HG03469 (cell line): ENCODE measurements around the gene TGFBI.

ENCODE experiments used
- ATAC-seq: cut with Tn5 transposase; IDR thresholded peaks from one replicate; pipeline ENCODE4 v1.9.1; 2021; ENCODE audit warnings: mild to moderate bottlenecking, moderate library complexity, moderate number of reproducible peaks; ENCODE audit not compliant: unreplicated experiment

Gene TGFBI

DNA sequence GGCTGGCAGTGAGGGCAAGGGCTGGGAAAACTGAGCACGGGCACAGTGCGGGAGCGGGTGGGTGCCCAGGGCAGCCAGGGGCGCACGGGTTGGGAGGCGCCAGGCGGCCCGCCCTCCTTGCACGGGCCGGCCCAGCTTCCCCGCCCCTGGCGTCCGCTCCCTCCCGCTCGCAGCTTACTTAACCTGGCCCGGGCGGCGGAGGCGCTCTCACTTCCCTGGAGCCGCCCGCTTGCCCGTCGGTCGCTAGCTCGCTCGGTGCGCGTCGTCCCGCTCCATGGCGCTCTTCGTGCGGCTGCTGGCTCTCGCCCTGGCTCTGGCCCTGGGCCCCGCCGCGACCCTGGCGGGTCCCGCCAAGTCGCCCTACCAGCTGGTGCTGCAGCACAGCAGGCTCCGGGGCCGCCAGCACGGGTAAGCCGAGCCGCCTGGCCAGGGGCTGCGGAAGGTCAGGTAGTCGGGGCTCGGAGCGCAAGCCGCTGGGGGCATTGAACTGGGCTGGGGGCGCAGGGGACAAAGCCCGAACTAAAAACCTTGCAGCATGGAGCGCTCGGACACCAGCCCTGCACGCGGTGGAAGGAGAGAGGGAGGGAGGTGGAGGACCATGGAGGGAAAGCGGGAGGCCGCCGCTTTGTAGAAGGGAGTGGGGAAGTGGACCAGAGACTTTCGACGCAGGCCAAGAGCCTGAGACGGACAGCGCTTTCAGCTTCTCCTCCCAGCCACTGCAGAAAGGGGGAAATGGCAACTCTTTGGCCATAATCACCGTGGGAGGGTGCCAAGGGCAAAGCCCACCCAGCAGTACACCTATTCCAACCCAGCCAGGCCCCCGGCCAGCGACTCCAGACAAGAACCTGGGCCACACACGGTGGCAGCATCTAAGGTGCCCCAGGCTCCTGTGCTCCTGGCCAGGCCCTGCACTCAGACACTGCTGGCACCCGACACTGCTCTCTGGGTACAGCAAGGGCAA, at the start of gene TGFBI:
TGFBI (plus strand) TSS at position 207 of the 961 bp plus-strand sequence; CDS start at position 275, 68 bp downstream.
- no peak for ATAC-seq

DNA sequence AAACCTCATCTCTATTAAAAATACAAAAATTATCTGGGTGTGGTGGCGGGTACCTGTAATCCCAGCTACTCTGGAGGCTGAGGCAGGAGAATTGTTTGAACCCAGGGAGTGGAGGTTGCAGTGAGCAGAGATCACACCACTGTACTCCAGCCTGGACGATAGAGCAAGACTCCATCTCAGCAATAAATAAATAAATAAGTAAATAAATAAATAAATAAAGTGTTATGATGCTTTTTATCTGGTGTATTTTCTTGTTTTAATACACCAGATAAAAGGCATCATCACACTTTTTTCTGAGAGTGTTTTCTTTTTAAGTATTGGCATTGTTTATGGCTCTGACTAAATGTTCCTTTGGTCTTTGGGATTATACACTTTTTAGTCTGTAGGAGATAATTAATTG, 49.8 kb upstream of the TGFBI start:
- no peak for ATAC-seq

DNA sequence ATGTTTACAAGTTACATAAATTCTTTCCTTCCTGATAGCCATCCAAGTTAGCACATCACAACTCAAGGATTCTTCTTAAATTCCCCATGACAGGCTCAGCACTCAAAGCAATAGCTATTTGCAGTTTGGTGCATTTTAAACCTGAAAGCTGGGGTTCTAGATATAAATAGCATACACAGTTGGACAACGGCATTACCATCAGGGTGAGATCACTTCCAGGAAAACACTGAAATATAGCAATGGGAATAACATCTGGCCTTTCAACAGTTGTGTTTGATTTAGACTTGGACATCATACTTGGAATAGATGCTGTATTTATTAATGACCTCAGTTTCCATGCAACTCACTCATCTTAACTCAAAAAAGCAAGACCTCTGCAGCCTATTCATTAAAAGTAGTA, 49.3 kb upstream of the TGFBI start:
- no peak for ATAC-seq

DNA sequence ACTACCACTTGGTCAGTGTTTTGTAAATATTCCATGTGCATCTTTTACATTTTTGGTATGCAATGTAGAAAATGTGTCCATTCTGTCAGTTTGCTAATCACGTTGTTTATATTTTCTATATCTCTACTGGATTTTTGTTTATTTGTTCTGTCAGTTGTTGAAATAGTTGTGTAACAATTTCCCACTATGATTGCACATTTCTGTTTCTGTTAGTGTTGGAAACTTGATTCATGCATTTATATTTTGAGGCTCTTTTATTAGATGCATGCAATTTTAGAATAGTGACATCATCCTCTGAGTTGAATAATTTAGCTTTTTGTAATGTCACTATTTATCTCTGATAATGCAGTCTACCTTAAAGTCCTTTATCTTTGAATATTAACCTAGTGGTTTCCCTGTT, 48.2 kb upstream of the TGFBI start:
- ATAC-seq = no peak

DNA sequence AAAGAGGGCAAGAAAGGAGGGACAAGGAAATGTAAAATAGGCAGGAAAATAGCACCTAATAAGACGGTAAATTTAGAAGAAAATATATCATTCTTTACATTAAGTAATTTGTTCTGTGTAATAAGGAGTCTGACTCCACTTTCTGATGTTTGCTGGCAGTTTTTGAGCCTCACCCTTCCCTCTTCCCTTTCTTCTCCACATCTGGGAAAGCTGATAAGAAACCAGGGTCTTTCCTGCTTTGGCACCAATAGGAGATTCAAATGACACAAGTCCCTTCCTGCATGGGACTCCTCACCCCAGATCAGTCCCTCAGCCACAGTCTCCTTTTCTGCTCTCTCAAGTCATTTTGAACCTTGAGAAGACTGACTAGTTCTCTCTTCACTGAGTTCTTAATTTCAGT, 42.8 kb upstream of the TGFBI start:
- no peak for ATAC-seq

DNA sequence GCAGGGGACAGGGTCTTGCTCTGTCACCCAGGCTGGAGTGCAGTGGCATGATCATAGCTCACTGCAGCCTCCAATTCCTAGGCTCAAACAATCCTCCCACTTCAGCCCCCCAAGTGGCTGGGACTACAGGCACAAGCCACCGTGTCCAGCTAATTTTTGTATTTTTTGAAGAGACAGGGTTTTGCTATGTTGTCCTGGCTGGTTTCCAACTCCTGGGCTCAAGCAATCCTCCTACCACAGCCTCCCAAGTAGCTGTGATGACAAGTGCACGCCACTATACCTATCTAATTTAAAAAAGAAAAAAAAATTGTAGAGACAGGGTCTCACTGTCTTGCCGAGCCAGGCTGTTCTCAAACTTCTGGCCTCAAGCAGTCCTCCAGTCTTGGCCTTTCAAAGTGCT, 42.4 kb upstream of the TGFBI start:
- ATAC-seq = no peak

DNA sequence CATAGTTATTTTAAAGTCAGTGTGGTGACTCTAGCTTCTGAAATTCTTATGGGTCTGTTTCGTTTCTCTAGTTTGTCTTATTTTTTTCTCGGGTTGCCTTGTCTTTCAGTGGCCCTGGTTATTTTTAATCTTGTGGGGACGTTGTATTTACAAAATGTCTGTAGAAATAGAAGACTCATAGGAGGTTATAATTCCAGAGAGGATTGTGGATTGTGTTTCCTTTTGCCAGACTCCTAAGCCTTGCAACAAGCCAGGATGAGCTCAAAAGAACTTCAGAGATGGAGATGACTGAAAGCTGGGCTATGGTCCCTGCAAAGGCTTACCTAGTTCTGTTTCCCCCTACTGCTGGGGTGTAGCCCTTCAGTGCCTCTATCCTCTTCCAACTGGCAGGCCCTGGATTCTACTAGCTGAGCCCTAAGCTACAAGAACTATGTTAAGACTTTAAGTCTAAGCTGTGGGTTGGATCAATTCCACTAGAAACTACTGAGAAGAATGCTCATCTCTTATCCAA, 41.8 kb upstream of the TGFBI start:
- ATAC-seq = no peak

DNA sequence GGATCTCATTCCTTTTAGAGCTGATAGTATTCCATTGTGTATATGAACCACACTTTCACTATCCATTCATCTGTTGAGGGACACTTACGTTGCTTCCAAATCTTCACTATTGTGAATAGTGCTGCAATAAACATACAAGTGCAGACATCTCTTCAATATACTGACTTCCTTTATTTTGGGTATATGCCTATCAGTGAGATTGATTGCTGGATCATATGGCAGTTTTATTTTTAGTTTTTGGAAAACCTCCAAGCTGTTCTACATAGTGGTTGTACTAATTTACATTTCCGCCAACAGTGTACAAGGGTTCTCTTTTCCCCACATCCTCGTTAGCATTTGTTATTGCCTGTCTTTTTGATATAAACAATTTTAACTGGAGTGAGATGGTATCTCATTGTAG, 40.2 kb upstream of the TGFBI start:
- no peak for ATAC-seq

DNA sequence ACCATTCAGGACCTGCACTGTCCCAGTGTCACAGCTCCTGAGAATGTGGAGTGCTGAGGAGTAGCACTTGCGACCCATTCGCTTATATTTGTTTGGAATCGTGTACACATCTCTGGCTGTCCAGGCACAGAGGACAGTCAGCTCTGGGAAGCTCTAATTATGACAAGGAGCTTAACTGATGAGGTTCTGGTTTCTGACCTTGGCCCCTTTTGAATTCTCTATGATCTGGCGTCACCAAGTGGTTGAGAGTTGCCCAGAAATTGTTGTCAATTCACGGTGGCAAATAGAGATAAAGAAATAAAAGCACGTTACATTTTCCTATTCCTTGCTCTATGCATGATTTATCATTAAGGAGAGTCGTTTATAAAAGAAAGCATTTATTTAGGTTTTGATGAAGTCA, 39.1 kb upstream of the TGFBI start:
- ATAC-seq = no peak

DNA sequence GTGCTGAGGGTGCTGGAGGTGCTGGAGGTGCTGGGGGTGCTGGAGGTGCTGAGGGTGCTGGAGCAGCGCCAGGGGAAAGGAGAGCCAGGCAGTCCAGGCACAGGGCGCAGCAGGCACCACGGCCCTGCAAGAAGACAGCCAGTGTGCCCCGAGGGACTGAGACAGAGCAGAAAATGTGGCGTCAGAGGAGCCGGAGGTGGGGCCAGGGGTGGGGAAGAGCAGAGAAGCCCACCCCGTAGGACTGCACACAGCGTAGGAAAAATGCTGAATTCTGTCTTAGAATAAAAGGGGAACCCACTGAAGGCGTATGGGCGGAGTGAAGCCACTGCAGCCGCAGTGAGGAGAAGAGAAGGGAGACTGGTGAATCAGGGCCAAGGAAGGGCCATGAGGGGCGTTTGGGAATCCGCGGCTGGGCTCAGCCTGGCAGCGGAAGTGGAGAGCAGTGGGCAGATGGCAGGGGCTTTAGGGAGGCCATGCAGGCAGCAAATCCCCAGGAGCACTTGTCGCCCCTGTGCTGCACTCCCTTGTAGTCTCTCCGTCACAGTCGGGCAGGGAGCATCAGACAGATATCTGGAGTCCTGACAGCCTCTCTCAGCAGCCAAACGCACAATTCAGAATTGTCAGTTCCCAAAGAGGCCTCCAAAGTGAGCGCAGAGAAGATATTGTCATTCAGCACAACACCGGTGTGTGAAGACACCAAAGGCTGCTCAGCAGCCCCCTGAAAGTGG, 38.1 kb upstream of the TGFBI start:
- ATAC-seq = no peak

DNA sequence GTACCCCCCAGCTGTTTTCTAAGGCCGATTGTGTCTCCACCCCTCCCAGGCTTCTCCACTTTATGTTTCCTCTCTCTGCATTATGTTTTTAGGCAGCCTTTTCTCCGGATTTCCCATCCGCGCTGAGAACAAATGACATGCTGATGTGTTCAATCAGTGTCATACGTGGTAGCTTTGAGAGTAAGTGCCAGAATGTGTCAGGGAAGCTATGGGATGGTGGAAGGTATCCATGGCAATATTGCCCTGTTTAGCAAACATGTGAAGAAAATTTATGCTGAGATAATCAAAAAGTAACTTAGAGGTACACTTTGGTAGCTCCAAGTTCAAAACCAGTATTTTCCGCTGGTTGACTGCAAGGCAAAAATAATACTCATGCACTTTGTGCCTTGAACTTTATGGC, 37.4 kb upstream of the TGFBI start:
- ATAC-seq = no peak

DNA sequence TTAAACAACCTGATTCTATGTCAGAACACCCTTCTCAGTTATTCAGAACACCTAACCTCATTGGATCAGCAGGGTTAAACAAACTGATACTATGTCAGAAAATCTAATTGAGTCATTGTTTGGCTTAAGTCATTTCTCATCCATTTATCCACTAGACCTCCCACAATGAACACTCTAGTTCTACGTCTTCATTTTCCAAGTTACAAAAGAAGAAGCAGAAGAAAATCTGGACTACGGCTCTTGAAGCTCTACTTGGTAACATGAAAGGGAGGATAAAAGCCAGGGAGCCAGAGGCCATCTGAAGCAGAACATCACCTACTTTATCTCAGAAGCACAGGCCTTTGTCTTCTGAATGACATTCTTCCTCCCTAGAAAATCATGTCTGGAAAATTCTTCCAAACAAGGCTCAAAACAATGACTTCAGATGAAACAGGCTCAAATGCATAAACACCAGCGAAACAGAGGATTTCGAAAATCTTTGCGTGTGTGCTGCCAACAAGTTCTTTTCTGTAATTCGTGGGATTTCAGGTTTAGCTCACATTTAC, 35.4 kb upstream of the TGFBI start:
- no peak for ATAC-seq

DNA sequence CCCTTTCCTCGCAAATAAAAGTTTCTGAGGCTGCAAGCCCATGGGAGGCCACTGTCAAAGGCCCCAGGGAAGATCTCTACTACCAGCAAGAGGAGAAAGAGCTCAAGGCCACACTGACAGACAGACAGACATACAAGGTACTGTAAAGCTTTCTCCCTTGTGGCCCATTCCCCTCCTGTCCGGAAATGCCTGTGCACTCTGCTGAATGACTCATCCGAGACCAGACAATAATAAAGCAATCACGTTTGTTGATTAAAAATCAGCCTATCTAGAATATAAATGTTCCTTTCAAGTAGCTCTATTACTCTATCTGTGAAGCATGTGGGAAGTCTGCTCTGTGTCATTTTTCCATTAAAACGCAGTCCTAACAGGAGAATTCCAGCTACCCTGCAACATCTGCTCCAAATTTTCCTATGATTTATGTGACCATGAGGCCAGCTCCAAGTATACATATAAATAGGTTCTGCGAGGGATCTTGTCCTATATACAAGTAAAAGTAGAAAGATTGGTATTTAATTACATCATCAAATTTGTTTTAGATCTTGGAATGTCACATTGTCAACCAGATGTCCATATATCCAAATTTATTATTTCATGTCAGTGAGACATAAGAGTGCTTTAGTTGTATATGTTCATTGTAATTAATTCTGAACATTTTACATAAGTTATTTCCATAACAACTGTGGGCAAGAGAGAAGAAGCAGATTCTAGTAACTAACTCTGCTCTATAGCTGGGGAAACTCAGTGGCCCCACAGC, 34.7 kb upstream of the TGFBI start:
- ATAC-seq = no peak

DNA sequence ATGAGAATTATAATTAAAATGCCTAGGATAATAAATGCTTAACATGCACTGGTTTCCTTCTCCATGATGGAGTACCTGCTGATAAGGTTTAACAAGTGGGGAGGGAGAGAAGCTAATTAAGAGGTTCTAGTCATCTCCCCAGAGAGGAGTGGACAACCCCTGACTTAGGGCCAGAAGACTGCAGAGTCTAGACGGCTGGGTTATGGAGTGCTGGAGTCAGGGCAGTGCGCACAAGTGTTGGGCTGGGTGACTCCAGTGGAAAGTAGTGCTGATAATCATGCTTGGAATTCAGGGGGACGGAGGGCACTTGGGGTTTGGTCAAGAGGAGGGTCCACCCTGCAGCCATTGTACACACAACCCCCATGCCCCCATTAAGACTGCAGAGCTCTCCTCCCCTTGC, 32.8 kb upstream of the TGFBI start:
- no peak for ATAC-seq

DNA sequence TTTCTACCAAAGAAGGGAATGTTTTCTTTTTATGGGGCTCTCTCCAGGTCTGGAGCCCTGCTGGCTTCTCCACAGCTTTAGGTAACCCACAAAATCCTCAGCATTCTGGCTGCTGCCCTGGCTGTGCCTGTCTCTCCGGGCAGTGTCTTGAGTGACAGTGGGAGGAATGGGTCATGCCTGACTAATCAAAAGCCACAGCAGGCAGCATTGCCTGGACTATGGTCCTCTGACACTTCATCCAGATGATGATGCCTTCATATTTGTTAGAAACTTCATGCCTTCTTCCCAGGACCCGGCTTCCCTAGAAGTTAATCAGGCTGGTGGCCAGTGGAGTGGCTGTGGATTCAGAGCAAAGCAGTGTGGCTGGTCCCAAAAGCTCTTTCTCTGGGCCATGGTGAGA, 32.2 kb upstream of the TGFBI start:
- no peak for ATAC-seq

DNA sequence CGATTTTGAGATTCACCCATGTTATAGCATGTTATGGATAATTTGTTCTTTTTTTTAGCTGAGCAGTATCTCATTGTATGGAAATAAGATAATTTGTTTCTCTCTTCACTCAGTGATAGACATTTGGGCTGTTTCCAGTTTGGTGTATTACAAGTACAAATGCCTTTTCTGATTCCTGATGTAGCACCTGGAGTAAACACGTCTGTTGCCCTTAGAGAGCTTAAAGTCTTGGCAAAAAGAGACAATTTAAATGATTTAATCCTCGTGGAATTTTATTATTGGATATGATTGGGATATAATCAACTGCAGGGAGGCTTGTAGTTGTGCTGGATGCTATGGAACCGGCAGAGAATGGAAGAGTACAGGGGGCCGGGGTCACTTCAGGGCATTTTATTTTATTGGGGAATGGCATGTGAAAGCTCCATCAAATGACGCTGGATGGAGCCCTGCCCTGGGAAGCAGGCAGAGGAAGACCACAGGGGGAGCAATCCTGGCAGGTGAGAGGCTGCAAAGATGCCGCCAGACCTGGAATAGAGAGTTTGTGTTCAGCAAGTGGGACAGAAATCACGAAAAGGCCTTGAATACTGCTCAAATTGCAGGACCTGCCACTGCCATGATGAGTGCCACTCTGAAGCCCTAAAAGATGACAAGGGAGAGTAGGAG, 31.0 kb upstream of the TGFBI start:
- no peak for ATAC-seq

DNA sequence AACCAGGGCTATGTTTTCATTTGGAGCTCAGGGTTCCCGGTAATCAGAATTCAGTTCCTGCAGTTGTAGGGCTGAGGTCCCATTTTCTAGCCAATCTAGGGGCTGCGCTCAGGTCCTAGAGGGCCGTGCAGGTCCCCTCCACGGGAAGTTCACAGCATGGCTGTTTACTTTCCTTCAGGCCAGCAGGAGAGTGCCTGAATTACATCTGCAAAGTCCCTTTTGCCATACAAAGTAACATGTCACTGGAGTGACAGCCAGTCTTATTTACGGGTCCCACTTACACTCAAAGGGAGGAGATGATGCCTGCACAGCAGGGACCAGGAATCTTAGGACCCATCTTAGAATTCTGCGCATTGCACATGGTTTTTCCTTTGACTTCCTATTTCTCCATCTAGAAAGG, 29.9 kb upstream of the TGFBI start:
- ATAC-seq = no peak

DNA sequence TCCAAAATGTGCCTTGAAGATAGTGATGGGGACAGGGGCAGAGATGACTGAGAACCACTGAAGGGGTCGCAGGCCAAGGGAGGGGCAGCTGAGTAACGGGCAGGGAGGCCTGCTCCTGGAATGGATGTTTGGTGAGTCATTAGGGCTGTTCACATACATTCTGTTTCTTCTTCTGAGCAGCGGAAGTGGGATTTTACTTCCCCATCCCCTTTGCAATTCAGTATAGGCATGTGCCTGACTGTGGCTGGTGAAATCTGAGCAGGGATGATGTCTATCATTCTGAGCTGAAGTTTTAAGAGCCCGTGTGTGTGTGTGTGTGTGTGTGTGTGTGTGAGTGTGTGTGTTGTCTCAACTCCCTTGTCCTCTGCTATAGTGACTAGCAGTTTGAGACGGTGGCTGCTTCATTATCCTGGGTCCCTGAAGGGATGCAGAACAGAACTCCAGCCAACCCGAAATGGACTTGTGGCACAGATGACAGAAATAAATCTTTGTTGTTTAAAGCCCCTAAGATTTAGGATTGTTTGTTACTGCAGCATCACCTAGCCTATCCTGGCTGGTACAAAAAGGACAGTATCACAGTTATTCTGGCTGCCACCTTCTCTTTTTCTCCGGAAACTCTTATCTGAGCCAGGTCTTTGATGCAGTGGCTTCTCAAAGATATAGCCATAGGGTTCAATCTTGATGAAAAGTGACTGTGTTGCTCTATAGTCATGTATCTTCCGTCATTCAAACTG, 29.2 kb upstream of the TGFBI start:
- ATAC-seq = no peak

DNA sequence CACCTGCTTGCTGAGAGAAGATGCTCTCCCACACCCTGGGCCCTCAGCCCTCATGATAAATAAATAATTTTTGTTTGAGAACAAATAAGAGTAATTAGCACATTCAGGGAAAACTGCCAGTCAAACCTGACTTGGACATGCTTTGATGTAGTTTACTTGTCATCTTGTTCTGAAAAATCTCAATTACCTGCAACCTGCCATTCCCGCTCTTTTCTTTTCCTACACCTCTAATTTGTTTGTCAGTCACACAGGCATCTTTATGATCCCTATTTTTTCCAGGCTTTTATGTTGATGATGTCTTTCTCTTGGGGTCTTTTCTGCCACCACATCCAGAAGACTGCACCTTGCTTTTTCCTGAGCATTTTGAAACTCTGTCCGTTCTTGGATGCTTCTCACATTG, 28.6 kb upstream of the TGFBI start:
- ATAC-seq = no peak

DNA sequence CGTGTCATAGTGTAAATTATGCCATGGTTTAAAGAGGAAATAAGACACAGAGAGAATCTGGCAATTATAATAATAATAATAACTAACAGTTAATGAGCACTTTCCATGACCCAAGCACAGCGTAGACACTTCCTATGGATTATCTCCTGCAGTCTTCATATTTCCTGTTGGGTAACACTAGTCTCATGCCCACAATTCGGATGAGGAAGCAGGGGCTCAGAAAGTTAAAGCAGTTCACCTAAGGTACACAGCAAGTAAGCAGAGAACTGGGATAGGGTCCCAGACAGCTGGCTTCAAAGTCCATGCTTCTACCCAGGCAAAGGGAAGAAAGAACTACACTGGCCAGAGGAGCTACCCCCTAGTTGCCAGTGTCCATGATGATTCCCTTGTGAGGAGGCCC, 27.9 kb upstream of the TGFBI start:
- ATAC-seq = no peak
